ENCODE results near the gene SYT6.

- TF ChIP-seq CTCF (IDR thresholded peaks at IDR 0.05): no peak
- no peak for TF ChIP-seq POLR2A (IDR thresholded peaks at IDR 0.05)
Observed at GRCh38 chr1:114153261-114154145, at the start of gene SYT6.
